ENCODE results near the gene NDUFS6.
A peak's percentile ranks its signal among the peaks of the same experiment; 100 is the strongest.

Gene NDUFS6

DNA sequence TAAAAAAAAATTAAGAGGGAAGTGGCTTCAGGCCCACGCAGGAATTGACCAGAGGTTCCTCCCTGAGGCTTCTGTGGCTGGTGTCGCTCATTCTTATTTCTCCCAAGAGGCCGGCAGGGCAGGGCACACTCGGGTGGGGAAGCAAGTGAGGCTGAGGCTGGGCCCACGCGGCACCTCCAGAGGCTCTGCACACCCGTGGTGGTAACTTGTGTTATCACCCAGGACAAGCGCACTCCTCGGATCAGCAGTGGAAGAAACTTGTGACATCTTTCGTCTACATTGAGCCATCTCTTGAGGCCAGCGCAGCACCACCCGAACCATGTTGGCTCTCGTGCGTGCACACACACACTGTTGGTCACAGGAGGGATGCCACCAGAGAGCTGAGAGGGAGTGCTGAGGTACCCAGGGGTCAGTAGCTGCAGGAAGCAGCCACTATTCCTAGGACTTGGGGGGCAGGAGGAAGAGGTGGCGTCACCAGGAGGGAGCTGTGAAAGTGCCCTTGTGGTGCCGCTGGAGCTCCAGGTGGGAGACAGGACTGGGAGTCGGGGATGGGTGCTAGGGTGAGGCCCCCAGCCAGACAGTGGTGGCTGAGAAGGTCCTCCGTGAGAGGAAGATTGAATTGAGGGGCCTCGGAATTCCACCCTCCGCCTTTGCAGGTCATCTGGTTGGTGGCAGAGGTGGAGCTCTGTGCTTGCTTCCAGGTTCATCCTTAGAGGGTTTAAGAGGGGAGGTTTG is 6.4 kb downstream of the NDUFS6 start:
- intact Hi-C loops (cut with DNase I; ENCODE audit: low total_unique reads) = no loop called here
- TF ChIP-seq, protein P1, sequence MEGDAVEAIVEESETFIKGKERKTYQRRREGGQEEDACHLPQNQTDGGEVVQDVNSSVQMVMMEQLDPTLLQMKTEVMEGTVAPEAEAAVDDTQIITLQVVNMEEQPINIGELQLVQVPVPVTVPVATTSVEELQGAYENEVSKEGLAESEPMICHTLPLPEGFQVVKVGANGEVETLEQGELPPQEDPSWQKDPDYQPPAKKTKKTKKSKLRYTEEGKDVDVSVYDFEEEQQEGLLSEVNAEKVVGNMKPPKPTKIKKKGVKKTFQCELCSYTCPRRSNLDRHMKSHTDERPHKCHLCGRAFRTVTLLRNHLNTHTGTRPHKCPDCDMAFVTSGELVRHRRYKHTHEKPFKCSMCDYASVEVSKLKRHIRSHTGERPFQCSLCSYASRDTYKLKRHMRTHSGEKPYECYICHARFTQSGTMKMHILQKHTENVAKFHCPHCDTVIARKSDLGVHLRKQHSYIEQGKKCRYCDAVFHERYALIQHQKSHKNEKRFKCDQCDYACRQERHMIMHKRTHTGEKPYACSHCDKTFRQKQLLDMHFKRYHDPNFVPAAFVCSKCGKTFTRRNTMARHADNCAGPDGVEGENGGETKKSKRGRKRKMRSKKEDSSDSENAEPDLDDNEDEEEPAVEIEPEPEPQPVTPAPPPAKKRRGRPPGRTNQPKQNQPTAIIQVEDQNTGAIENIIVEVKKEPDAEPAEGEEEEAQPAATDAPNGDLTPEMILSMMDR (IDR thresholded peaks at IDR 0.05) = no peak
- Histone ChIP-seq H3K36me3 (peaks cover 64 to 96% (median 85%) of the 10 kb centered on the region in 3 donors), H3K4me3 (no peak overlapping the region), H3K4me1 (peaks cover 0 to 5% (median 0%) of the 10 kb centered on the region in 4 donors), H3K9me3 (no peaks in the 10 kb centered on the region), H3K27ac (no peak overlapping the region), H3K27me3 (no peaks in the 10 kb centered on the region)
- peak in 1 of 2 donors; percentile 5 for DNase-seq

DNA sequence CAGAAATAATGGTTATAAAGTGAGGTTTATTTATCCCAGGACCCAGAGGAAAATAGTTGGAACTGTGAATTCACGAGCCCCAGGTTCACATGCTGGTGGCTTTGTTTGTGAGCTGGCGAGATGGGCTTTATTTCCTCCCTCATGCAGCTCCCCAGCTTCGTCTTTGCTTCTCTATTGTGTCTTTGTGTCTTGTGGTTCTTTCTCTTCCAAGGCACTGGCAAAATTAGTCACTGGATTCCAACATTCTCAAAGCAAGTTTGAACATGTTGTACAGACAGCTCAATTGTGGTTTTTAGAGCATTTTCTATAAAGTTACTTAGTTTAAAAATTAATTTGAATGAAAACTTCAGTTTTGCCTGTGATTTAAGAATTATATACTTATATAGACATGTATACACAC is 7.2 kb downstream of the NDUFS6 start:
- intact Hi-C loops (cut with DNase I; ENCODE audit: low total_unique reads) = no loop called here
- H3K36me3 ChIP-seq = peaks cover 60 to 96% (median 87%) of the 10 kb centered on the region in 3 donors

DNA sequence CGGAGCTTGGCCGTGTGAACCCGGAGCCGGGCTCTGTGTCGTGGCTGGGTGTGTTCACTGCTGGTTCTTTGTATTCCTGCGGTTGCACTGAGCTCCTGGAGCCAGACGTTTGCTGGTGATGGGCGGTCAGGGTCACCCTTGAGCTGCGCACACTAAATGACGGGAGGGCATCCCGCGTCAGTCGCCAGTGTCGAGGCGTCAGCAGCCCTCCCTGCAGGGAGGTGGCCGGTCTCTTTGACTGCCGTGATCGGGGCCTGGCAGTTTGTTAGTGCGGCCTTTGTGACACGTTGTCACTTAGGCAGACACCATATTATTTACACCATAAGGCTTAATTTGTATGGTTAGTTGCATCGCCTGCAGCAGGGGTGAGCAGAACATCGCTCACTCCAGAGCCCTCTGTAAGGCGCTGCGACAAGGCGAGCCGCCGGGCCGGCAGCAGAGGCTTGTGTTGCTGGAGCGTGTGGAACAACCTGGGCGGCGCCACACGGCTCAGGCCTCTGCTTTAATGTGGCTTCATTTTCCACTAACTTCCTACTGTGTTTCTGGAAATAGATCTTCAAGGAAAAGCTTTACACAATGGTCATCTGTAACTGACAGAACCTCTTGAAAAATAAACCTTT is 8.3 kb downstream of the NDUFS6 start:
- DNase-seq = peak in 1 of 2 donors; percentile 2
- H3K4me3 ChIP-seq = no peak overlapping the region
- TF ChIP-seq, protein P1 (IDR thresholded peaks at IDR 0.05) = no peak
- H3K4me1 ChIP-seq = peaks cover 0 to 5% (median 0%) of the 10 kb centered on the region in 4 donors
- no peaks in the 10 kb centered on the region for H3K9me3 ChIP-seq
- peaks cover 66 to 96% (median 87%) of the 10 kb centered on the region in 3 donors for H3K36me3 ChIP-seq
- no peaks in the 10 kb centered on the region for H3K27me3 ChIP-seq
- no peak overlapping the region for H3K27ac ChIP-seq
- intact Hi-C loops (cut with DNase I; ENCODE audit: low total_unique reads) = no loop called here

More for the DNA sequence above, 7.2 kb downstream of the NDUFS6 start:
- H3K9me3 ChIP-seq = no peaks in the 10 kb centered on the region
- peaks cover 0 to 5% (median 0%) of the 10 kb centered on the region in 4 donors for H3K4me1 ChIP-seq
- no peak overlapping the region for H3K27ac ChIP-seq
- TF ChIP-seq, protein P1 (IDR thresholded peaks at IDR 0.05) = no peak
- peak in 1 of 2 donors; percentile 9 for DNase-seq
- no peak overlapping the region for H3K4me3 ChIP-seq
- no peaks in the 10 kb centered on the region for H3K27me3 ChIP-seq

DNA sequence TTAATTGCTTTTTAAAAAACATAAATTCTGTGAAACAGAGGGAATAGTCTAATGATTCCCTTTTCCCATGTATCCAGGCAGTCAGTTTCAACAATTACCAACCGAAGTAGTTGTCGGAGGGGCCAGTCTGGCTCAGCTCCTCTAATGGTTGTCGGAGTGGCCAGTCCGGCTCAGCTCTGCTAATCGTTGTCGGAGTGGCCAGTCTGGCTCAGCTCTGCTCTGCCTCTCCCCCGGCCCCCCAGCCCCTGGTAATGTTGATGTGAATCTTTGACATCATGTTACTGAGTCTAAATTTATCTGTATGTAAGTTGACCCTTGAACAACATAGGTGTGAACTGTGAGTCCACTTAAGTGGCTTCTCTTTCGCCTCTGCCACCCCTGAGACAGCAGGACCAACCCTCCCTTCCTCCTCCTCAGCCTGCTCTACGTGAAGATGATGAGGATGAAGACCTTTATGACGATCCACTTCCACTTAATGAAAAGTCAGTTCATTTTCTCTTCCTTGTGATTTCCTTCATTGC is 9.4 kb downstream of the NDUFS6 start:
- peaks cover 0 to 5% (median 0%) of the 10 kb centered on the region in 4 donors for H3K4me1 ChIP-seq
- no peak overlapping the region for H3K4me3 ChIP-seq
- DNase-seq = no peak
- peaks cover 70 to 96% (median 87%) of the 10 kb centered on the region in 3 donors for H3K36me3 ChIP-seq
- H3K27me3 ChIP-seq = no peaks in the 10 kb centered on the region
- no peaks in the 10 kb centered on the region for H3K9me3 ChIP-seq
- TF ChIP-seq, protein P1 (IDR thresholded peaks at IDR 0.05) = no peak
- intact Hi-C loops (cut with DNase I; ENCODE audit: low total_unique reads) = no loop called here
- H3K27ac ChIP-seq = no peak overlapping the region

DNA sequence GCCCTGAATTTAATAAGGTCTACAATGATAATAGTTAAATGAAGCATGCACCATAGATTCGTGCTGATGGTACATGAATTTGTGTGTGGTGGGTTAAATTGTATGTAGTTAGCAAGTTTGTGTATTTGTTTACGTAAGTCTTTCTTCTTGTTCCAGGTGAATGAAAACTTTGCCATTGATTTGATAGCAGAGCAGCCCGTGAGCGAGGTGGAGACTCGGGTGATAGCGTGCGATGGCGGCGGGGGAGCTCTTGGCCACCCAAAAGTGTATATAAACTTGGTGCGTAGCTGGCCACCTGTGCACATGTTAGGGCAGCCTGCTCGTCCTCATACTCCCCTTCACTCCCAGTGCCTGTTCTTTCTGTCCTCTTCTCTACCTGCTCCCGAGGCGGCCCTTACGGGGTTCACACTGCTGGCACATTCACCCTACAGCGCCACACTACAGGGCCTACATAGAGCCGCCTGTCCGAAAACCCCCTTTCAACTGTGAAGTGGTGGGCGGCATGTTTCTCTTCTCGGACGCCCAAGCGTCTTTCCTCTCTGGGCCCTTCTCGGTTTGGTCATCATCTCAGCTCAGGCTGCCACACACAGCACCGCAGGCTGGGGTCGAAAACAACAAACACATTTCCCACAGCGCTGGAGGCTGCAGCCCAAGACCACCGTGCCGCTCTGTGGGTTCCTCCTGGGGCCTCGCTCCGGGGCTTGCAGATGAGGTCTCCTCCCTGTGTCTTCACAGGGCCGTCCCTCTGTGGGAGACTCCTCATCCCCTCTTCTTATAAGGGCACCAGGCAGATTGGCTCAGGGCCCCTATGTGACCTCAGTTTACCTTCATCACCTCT is 13.2 kb downstream of the NDUFS6 start:
- Histone ChIP-seq H3K4me1 (no peaks in the 10 kb centered on the region), H3K36me3 (peaks cover 77 to 96% (median 86%) of the 10 kb centered on the region in 3 donors), H3K4me3 (no peak overlapping the region), H3K9me3 (no peaks in the 10 kb centered on the region), H3K27me3 (no peaks in the 10 kb centered on the region), H3K27ac (no peak overlapping the region)
- TF ChIP-seq, protein P1 (IDR thresholded peaks at IDR 0.05) = no peak
- intact Hi-C loops (cut with DNase I; ENCODE audit: low total_unique reads) = no loop called here
- DNase-seq = no peak
